Measurements from ENCODE around the gene PTPRN2.

Gene PTPRN2

DNA sequence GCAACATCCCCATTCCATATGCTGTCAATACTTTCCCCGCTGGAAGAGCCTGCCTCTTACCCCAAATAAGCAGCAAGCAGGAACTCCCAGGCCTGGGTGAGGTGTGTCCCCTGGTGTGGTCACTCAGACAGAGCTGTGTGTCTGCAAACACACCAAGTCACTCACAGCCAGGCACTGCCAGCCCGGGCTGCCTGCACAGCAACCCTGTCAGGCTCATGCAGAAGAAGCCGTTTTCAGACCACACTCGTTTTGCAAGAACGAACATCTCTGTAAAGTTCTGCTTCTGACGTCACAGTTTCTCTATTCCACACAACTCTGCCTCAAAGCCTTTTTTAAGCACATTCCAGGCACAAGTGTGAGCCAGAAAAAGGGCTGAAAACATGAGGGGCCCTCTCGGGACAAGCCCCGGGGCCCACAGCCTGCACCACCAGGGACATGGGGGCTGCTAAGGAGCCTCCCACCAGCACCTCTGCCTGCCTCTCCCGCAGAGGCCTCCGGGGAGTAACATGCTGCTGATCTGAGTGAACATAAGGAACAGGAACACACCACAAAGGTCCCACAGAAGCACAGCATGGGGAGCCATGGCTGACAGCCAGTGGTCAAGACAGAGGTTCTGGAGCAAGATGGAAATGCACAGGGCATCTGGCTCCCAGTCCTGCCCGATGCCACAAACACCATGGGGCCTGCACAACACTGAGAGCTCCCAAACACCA, 11.4 kb downstream of the PTPRN2 start:
- DNase-seq (ENCODE audit: low spot score), result no peak

DNA sequence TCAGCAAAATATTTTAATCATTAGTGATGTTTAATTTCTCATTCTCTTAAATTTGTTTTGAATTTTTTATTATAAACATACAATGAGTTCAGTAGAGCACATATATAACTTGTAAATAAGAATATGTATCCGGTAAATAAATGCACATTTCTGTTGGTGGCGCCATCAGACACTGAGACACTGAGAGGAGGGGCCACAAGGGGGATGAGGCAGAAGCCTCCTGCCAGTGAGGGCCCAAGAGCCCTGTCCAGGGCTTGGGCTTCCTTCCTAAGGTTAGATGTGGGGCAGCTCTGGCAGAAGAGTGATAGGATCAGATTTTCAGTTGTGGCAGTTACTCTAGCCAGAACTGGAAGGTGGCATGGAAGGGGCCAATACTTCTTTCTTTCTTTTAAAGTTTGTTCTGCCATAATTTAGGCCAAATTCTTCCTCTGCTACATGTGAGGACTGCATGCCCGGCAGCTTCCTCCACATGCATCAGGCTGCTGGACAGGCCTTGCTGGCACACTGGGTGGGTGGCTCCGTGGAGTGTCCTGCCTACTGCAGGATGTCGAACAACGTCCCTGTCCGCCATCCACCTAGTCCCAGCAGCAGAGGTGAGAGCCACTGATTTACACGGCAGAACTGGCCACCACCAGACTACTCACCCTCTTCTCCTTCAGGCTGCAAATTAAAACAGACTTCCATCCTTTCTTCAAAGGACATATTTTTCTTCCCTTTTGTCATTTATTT, 13.2 kb downstream of the PTPRN2 start:
- DNase-seq (ENCODE audit: low spot score), result no peak

DNA sequence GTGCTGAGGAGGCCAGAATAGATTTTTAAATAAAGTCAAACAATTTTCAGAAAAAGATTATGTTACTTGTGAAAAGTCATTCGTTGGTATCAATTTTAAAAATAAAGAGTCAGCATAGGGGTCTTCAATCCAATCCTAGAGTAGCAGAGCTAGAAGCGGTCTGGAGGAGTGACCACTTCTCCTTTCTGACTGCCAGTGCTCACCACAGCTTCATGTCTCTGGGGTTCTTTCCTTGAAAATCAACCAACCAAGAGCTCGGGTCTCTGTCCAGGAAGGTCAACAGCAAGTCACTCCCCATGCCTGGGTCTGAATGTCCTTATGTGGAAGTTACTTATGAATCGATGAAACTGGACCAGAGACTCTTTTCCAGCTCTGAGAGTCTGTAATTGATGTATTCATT, 14.3 kb downstream of the PTPRN2 start:
- DNase-seq (ENCODE audit: low spot score), result no peak

DNA sequence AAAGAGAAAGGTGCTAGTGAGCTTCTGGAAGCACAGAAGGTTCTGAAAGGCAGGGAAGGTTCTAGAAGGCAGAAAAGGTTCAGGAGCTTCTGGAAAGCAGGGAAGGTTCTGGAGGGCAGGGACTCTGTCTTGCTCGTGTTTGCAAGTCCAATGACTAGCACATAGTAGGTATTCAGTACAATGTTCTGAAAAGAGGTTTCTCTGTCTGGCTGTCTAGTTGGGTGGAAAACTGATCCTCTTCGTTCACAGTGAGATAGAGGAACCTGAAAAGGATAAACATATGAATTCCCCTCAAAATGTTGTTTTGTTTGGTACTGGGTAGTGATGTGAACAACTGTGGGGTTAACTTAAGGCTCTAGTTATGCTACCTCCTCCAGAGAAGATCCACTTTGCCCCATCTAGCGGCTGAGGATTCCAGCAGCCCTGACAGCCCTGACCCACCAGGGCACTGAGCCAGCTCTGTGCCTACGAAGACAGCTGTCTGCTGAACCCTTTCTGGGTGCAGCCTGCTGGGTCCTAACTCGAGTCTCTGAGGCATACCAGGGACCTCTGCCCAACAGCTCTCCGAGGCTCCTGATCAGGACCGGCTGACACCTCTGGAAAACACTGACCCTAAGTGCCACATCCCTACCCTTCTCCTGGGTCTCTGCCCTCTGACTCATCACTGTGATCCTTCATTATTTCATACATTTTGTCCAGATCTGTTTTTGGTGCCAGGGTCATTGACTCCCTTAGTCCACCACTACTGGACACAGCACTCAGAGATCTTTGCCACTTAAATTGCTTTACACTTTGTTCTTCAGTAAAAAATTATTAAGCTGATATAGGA, 15.4 kb downstream of the PTPRN2 start:
- DNase-seq (ENCODE audit: low spot score), result peak; percentile 24

DNA sequence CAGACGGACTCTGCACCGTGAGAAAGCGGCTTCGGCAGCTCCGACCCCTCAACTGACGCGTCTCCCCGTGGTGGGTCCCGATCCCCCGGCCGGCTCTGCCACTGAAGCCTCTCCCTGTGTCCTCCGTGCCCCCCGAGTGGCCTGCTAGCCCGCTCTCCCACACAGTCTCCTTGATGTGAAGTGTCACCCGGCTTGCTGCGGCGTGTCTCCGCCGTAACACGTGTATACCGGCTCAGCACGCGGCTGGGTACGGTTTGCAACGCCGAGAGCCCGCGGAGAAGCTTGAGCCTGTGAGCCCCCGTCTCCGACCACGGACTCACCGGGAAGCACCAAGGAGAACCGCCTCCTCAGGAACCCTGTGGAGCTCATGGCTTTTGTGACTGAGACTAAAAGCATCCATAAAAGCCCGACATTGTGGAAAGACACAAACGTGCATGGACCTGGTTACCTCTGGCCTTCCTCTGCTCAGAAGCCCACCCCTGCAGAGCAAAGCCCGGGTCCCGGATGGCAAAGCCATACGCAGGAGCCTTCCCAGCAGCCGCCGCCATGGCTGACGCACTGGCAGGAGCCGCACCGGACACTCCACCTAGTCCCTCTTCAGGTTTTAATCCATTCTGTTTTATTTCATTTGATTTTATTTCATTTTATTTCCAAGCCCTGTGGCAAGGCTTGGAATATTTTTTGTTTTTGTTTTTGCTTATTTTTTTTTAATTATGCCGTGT, 17.0 kb downstream of the PTPRN2 start:
- DNase-seq (ENCODE audit: low spot score), result no peak

DNA sequence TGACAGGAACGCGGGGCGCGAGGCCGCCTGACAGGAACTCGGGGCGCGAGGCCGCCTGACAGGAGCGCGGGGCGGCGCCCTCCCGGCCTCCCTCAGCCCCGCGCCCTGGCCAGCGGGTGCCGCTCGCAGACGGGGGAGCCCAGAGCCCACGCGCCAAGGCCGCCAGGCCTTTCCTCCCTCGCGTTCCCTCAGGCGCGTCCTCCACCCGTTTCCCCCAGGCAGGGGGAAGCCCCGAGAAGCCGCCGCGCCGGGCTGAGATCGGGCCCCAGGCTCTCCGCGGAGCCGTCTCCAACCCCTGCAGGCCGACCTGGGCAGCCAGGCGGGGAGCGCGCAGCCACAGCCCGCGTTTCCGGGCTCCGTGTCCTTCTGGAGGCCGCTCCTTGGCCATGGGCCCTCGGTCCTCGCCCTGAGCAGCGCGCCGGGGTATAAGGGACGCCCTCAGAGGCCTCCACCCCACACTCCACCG, 17.7 kb downstream of the PTPRN2 start:
- DNase-seq (ENCODE audit: low spot score), result no peak

DNA sequence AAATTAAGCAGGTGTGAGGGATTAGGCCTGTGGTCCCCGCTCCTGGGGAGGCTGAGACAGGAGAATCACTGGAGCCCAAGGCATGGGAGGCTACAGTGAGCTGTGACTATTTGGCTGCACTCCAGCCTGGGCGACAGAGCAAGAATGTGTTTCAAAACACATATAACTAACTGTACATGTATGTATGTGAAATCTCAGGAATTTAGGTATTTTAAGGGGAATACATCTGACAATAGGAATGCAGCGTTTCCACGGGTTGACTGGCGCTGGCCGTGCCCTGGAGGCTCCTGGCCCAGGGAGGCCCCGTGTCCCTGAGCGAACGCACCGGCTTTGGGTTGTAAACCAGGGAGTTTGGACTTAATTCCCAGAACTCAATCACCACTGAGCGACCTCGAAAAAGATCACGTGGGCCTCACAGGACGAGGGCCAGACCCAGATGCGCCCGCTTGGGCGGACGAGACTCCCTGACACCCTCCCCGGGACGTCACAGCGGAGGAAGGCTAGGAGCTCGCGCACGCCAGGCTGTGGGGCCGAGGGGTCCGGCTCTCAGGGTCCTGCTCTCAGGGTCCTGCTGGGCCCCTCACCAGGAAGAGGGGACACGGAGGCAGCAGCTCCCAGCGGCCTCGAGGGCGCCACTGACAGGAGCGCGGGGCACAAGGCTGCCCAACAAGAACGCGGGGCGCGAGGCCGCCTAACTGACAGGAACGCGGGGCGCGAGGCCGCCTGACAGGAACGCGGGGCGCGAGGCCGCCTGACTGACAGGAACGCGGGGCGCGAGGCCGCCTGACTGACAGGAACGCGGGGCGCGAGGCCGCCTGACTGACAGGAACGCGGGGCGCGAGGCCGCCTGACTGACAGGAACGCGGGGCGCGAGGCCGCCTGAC, 18.4 kb downstream of the PTPRN2 start:
- DNase-seq (ENCODE audit: low spot score), result no peak

DNA sequence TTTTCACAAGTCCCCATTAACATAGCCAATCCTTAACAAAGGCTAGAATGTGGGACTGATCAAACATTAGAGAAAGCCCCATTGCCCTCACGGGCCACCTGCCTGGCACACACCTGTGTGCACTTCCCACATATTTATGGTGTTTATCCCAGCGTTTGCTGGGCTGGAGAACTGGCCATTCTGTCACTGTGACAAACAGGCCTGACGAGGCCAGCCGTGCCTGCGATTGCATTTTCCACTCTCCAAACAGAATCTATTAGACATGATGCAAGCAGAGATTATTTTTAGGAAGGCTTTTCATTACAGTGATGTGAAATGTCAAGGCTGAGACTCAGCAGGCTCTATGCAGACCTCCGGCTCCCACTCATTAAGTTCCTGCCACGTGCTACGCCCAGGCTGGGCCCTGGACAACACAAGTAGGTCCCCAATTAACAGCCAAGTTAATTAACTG, 20.4 kb downstream of the PTPRN2 start:
- DNase-seq (ENCODE audit: low spot score), result no peak

DNA sequence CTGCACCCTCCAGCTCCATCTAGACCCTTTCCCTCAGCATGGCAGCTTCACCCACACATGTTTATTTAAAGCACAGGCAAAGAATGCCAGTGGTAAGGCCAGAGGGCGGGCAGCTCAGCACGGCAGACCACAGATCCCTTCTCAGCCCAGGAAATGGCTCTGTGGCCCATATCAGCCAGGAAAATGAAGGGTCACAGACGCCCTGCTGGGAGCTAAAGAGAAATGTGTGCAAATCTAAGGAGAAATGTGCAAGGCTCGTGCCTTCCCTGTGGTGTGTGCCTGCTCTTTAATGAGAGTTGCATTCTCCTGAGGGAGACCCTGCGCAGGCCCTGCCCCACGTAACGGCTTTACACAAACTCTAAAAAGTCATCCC, 23.0 kb downstream of the PTPRN2 start:
- no peak for DNase-seq (ENCODE audit: low spot score)

DNA sequence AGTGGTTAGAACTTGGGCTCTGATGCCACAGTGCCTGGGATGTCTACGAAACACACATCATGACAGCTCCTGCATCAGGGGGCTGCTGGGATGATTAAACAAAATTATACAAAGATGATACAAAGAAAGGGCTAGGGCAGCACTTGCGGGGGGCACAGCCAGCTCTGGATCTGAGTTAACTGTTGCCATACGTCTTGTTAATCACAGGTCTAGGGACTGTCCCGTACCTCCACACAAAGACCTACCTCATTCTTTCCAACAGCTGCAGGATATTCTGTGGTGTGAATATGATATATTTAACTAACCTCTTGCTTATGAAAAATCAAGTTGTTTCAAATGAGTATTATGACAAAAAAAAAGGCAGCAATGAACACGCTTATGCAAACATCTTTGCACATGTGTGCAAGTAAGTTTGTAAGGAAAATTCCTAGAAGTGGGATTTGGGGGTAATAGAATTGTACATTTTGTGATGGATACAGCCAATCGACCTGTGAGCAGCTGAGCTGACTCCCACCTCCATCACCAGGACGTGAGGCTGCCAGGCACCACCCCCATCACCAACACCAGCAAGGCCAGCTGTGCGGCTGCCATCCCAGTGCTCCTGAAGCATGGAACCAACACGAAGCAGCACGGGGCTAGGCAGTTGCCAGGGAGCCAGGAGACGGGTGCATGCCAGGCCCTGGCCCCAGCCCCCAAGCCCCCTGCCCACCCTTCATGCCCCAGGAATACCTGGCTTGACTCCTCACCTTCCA, 23.5 kb downstream of the PTPRN2 start:
- no peak for DNase-seq (ENCODE audit: low spot score)

DNA sequence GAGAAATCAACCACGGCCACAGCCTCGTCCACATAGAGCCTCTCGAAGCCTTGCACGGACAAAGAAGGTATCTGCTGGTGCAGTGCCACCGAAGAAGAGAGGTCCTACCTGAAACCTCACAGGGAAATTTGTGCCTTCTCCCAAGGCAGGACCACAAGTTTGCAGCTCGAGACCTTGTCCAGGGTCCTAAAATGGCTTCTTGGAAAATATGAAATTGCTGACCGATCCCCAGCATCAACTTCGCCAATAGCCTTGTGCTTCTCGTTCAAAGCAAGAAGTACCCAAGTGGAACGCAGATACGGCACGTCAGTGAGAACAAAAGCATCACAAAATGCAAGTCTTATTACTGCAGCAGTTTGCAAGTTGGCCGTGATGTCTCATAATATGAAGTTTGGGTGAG, 24.6 kb downstream of the PTPRN2 start:
- DNase-seq (ENCODE audit: low spot score), result no peak

DNA sequence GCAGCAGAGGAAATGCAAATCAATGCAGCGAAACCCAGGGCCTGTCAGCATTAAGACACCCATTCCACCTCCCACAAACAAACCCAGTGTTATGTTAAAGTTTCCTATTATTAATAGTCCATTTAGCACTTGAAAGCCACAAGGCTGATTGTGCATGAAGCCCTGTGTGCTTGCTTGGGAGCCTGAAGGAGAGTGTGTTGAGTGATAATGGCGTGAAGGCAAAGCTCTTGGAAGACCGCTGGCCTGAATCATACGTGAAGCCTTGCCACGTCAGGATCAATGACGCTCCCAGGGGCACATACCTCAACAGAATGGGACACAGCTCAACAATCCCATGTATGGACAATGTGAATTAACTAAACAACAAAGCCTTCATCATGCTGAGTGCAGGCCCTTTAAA, 25.1 kb downstream of the PTPRN2 start:
- no peak for DNase-seq (ENCODE audit: low spot score)

DNA sequence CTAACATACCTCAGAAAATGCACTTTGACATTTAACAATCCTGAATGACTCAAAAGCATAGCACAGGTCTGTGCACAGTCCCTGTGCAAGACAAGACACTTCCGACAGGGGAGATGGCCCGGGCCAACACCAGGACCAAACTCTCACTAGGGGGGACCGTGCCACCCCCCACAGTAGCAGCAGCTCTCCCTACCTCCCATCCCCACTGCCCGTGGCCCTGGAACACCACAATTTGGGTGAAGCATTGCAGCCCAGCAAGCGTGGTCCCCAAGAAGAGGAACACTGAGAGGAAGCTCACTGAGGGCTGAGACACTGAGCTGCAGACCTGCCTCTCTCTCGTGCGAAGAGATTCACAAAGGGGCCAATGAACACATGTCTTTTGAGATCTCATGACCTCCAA, 26.0 kb downstream of the PTPRN2 start:
- DNase-seq (ENCODE audit: low spot score), result no peak

DNA sequence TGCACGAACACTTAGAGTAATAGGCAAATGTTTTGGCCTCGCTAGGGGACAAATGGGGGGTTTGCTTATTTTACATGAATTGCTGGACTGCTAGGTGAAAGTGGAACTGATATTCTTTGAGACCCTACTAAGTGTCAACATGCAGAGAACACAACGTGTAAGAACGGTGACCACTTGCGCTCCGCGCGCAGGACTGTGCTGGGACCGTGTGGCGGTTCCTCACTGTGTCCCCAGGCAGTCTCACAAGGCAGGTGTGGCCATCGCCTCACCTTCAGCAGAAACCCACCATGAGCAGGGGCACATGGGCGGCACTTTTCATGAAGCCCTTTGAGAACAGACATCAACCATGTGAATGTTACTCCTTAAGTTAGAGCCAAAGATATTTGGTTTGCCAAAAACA, 27.2 kb downstream of the PTPRN2 start:
- no peak for DNase-seq (ENCODE audit: low spot score)

DNA sequence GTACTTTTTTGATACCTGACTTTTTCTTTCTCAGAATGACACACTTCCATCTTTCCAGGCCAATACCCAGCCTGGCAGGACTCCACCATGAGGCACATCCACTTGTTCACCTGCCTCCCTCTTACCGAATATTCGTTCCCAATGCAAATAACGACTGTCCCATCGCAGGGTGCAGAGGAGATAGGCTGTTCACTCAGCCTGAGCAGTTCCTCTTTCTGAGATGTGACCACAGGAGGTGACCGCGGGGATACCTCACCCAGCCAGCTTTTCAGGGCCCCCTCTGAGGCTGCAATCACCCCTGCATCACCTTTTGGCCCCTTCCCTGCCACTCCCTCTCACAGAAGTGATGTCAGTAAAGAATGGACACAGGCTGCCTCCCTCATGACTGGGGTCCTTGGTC, 28.3 kb downstream of the PTPRN2 start:
- no peak for DNase-seq (ENCODE audit: low spot score)

DNA sequence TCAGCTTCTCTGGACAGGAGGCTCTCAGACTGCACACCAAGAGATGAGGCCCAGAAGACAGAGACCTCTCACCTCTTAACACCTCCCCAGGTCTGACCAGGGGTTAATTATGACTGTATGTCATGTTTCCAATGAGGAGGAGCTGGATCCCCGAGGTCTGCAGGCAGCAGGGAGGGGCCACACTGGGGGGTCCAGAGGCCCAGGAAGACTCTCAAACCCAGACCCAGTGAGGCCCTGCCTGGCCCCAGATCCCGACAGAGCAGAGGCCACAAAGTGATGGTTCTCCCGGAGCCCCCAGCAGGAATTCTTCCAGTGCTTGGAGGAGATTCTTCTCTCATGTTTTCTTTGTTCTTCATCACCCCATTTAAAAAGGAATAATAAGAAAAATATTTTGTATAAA, 28.8 kb downstream of the PTPRN2 start:
- DNase-seq (ENCODE audit: low spot score), result no peak

DNA sequence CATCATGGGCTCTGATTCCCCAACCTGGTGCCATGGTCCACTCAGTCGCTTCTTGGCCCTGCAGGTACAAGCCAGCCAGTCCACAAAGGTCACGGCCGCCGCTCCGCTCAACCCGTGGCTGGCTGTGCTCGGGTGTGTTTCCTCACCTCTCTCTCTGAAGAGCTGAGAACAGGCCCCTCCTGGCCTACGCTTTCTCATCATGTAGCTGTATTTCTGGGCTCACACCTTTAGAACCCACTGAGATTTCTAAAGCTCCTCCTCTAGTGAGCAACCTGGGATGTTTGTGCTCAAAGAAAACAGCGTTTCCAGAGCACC, 30.2 kb downstream of the PTPRN2 start:
- DNase-seq (ENCODE audit: low spot score), result no peak

DNA sequence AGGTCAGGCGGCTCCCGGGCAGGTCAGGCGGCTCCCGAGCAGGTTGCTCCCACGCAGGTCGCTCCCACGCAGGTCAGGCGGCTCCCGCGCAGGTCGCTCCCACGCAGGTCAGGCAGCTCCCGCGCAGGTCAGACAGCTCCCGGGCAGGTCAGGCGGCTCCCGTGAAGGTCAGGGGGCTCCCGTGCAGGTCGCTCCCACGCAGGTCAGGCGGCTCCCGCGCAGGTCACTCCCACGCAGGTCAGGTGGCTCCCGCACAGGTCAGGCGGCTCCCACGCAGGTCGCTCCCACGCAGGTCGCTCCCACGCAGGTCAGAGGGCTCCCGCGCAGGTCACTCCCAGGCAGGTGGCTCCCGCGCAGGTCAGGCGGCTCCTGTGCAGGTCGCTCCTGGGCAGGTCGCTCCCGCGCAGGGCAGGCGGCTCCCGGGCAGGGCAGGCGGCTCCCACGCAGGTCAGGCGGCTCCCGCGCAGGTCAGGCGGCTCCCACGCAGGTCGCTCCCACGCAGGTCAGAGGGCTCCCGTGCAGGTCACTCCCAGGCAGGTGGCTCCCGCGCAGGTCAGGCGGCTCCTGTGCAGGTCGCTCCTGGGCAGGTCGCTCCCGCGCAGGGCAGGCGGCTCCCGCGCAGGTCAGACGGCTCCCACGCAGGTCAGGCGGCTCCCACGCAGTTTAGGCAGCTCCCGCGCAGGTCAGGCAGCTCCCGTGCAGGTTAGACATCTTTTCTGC, 30.7 kb downstream of the PTPRN2 start:
- DNase-seq (ENCODE audit: low spot score), result no peak

DNA sequence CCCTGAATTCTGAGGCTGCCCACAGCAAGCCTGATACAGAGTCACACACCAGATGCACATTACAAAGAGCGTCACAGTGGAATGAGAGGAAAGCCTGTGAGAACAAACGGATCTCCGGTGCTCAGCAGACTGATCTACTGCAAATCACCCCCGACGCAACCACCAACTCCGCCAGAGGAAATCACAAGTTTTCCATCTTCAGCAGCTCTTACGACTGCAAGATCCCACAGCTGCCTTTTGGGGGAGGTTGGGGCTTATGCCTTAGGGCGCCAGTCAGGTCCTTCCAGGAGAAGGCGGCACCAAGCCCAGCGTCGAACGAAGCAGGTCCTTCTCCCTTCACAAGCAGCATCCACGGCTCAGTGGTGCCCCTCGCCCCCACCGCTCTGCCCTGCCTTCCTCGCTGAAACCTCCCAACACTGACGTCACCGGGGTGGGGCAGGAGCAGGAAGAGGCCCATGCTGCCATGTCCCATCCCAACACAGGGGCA, 32.5 kb downstream of the PTPRN2 start:
- no peak for DNase-seq (ENCODE audit: low spot score)
